Ovary (tissue), 3 donors: ENCODE data around the gene GHRL.

ENCODE experiments used
- POLR2A ChIP-seq: fragments of 450-650 bp; IDR thresholded peaks from one replicate; pipeline ENCODE4 v1.6.1; 2017; ENCODE audit warnings: antibody characterized with exemption, mild to moderate bottlenecking, moderate library complexity
- TF ChIP-seq, protein P1 (sequence below), 3 donors: fragments of 450-650 bp in 2 of 3; fragments of 200-600 bp in 1 of 3; IDR thresholded peaks; one replicate each; pipeline versions ENCODE4 v1.5.1 to v1.8.0; 2016 to 2022; ENCODE audit warnings: antibody characterized with exemption in 3 of 3, mild to moderate bottlenecking in 1 of 3
- donor health status: DM: no; HTN: no; CAD: no.

DNA sequence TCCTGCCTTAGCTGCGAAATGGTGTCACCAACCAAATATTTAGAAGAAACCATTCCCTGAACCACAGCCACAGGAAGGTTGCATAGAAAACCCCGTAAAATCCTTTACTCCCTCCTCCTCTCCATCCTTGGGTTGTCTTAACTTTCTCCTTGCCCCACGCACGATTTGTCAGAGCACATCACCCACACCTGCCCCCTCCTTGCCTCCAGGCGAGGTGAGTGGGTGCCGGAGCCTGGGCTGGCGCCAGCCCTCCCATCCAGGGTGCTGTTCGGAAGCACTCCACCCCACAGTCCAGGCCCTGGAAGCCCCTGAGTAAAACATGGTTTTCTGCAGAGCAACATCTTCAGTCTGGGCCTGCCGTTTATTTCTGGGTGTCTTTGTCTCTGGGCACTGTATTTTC lies 3.7 kb downstream of the GHRL start:
- TF ChIP-seq POLR2A: no peak
- TF ChIP-seq, protein P1, sequence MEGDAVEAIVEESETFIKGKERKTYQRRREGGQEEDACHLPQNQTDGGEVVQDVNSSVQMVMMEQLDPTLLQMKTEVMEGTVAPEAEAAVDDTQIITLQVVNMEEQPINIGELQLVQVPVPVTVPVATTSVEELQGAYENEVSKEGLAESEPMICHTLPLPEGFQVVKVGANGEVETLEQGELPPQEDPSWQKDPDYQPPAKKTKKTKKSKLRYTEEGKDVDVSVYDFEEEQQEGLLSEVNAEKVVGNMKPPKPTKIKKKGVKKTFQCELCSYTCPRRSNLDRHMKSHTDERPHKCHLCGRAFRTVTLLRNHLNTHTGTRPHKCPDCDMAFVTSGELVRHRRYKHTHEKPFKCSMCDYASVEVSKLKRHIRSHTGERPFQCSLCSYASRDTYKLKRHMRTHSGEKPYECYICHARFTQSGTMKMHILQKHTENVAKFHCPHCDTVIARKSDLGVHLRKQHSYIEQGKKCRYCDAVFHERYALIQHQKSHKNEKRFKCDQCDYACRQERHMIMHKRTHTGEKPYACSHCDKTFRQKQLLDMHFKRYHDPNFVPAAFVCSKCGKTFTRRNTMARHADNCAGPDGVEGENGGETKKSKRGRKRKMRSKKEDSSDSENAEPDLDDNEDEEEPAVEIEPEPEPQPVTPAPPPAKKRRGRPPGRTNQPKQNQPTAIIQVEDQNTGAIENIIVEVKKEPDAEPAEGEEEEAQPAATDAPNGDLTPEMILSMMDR (IDR thresholded peaks at IDR 0.05): no peak
